B cell (primary cell): Measurements from ENCODE around the gene PTPRN2. TPM values are rescaled to one million over a fixed set of nuclear protein-coding genes. Genes with fewer than 3 reads are reported as not detected.

ENCODE experiments used
- ATAC-seq: fragments of 200-7000 bp; cut with Tn5 transposase; one replicate; pipeline ENCODE4 v1.10.0; 2021; ENCODE audit warnings: low read depth, mild to moderate bottlenecking, moderate number of reproducible peaks, moderate library complexity
- CTCF ChIA-PET: fragments of 350-600 bp; sonication (Branson Sonifier 250); formaldehyde crosslinking; loops from one replicate; lab custom pipeline; 2021; ENCODE audit warnings: antibody characterized with exemption, inconsistent platforms; lab: Charles Lee
- POLR2A ChIA-PET: fragments of 350-600 bp; sonication (Branson Sonifier 250); formaldehyde crosslinking; loops from one replicate; lab custom pipeline; 2021; ENCODE audit warnings: antibody characterized with exemption; lab: Charles Lee
- DNase-seq: peaks from one replicate; pipeline ENCODE4 v3.0.0; 2013
- H2AFZ ChIP-seq: 2 replicates; pipeline ENCODE4 v1.6.1; 2012; ENCODE audit warnings: mild to moderate bottlenecking, low read depth, low read length; ENCODE audit not compliant: insufficient read depth, poor library complexity, severe bottlenecking
- H3K27ac ChIP-seq, 2 donors: 1 replicate in 1 of 2; 2 replicates in 1 of 2; pipeline ENCODE4 v1.5.1; 2012 to 2013; ENCODE audit warnings: low read length in 2 of 2, mild to moderate bottlenecking in 2 of 2, moderate library complexity in 1 of 2
- H3K27me3 ChIP-seq, 4 experiments: fragments of 200-600 bp in 1 of 4; sonication (generic) in 1 of 4; replicated peaks in 1 of 4; 1 replicate in 2 of 4; 2 replicates in 2 of 4; pipeline versions ENCODE4 v1.6.1 to v1.7.0; 2013 to 2016; ENCODE audit warnings: low read length in 3 of 4, mild to moderate bottlenecking in 2 of 4, mixed read lengths in 1 of 4, moderate library complexity in 1 of 4; ENCODE audit not compliant: insufficient read depth in 4 of 4, control insufficient read depth in 3 of 4; ENCODE audit errors: control extremely low read depth in 1 of 4
- H3K36me3 ChIP-seq, 2 experiments: replicated peaks in 1 of 2; 1 replicate in 1 of 2; 2 replicates in 1 of 2; pipeline versions ENCODE4 v1.6.1 to v1.7.1; 2013; ENCODE audit warnings: low read length in 1 of 2; ENCODE audit not compliant: insufficient read depth in 2 of 2, control insufficient read depth in 1 of 2; ENCODE audit errors: control extremely low read depth in 1 of 2, extremely low read depth in 1 of 2
- H3K4me1 ChIP-seq, 2 donors: fragments of 200-600 bp in 1 of 2; sonication (generic) in 1 of 2; 1 replicate in 1 of 2; 2 replicates in 1 of 2; pipeline versions ENCODE4 v1.5.1 to v1.6.1; 2013 to 2017; ENCODE audit warnings: low read length in 2 of 2; ENCODE audit not compliant: control insufficient read depth in 2 of 2, insufficient read depth in 2 of 2
- H3K4me2 ChIP-seq: replicated peaks from 2 replicates; pipeline ENCODE3; 2012; ENCODE audit warnings: mild to moderate bottlenecking, low read depth, low read length; ENCODE audit not compliant: poor library complexity, severe bottlenecking
- H3K4me3 ChIP-seq, 5 experiments: fragments of 200-600 bp in 1 of 5; sonication (generic) in 1 of 5; 1 replicate in 3 of 5; 2 replicates in 2 of 5; pipeline versions ENCODE4 v1.5.1 to v1.7.0; 2011 to 2016; ENCODE audit warnings: low read length in 4 of 5, mild to moderate bottlenecking in 4 of 5, low read depth in 2 of 5, control low read depth in 1 of 5, moderate library complexity in 1 of 5; ENCODE audit not compliant: insufficient read depth in 1 of 5; ENCODE audit errors: control extremely low read depth in 1 of 5, extremely low read depth in 1 of 5
- H3K79me2 ChIP-seq: fragments of 200-600 bp; sonication (generic); one replicate; pipeline ENCODE4 v1.6.0; 2016; ENCODE audit warnings: low read length; ENCODE audit not compliant: control insufficient read depth, insufficient read depth
- H3K9ac ChIP-seq: fragments of 200-600 bp; sonication (generic); 2 replicates; pipeline ENCODE4 v1.6.1; 2017; ENCODE audit warnings: mild to moderate bottlenecking, low read length, moderate library complexity
- H3K9me3 ChIP-seq, 3 donors: one replicate each; pipeline versions ENCODE4 v1.6.1 to v1.7.1; 2013; ENCODE audit warnings: low read length in 2 of 3; ENCODE audit not compliant: control insufficient read depth in 2 of 3, insufficient read depth in 1 of 3; ENCODE audit errors: control extremely low read depth in 1 of 3
- H4K20me1 ChIP-seq: 2 replicates; pipeline ENCODE4 v1.6.0; 2012; ENCODE audit warnings: mild to moderate bottlenecking, low read length; ENCODE audit not compliant: insufficient read depth, control insufficient read depth, poor library complexity, severe bottlenecking
- H3K27ac Mint-ChIP-seq: one replicate; pipeline ENCODE4 v1.8.0; 2021; ENCODE audit warnings: mixed read lengths
- H3K27me3 Mint-ChIP-seq: one replicate; pipeline ENCODE4 v1.8.0; 2021; ENCODE audit warnings: mixed read lengths
- H3K4me1 Mint-ChIP-seq: one replicate; pipeline ENCODE4 v1.8.0; 2021; ENCODE audit warnings: mixed read lengths
- H3K4me3 Mint-ChIP-seq: one replicate; pipeline ENCODE4 v1.8.0; 2021; ENCODE audit warnings: mixed read lengths
- H3K9me3 Mint-ChIP-seq: one replicate; pipeline ENCODE4 v1.8.0; 2022; ENCODE audit warnings: mixed read lengths; ENCODE audit not compliant: insufficient read depth
- EZH2 ChIP-seq: IDR thresholded peaks from 2 replicates; pipeline ENCODE4 v1.6.1; 2012; ENCODE audit warnings: borderline replicate concordance, low read depth, mild to moderate bottlenecking, moderate library complexity, low read length; ENCODE audit not compliant: insufficient read depth, poor library complexity, severe bottlenecking
- WGBS: methylation state at CpG from one replicate; pipeline ENCODE4 v1.1.5; 2013; ENCODE audit warnings: missing lambda C conversion rate; ENCODE audit not compliant: insufficient coverage; 5-methylcytosine and 5-hydroxymethylcytosine counted together
- intact Hi-C: fragments of 100-400 bp; cut with micrococcal nuclease; formaldehyde crosslinking; loops from one replicate; pipeline ENCODE4 v1.10.0; 2022
- polyA plus RNA-seq: library from polyadenylated mRNA; depleted of rRNA; stranded (reverse); fragments of >200 nt; gene quantifications from 2 replicates; pipeline ENCODE4 v1.2.3, GENCODE V29; 2012
- total RNA-seq, 2 donors: library from RNA; stranded (reverse); fragments of 120-200 nt in 1 of 2; gene quantifications; 1 replicate in 1 of 2; 2 replicates in 1 of 2; pipeline versions ENCODE4 v1.2.3 to v1.2.4, GENCODE V29; 2013 to 2022
- TF ChIP-seq, protein P1 (sequence below): fragments of 200-600 bp; IDR thresholded peaks from one replicate; pipeline ENCODE4 v1.8.0; 2022; ENCODE audit warnings: antibody characterized with exemption, mild to moderate bottlenecking

The PTPRN2 gene
- total and polyA plus RNA-seq, 2 donors (not counting 1 experiment from before 2014, with no cell fraction given), result 2.0 to 5.0 TPM

DNA sequence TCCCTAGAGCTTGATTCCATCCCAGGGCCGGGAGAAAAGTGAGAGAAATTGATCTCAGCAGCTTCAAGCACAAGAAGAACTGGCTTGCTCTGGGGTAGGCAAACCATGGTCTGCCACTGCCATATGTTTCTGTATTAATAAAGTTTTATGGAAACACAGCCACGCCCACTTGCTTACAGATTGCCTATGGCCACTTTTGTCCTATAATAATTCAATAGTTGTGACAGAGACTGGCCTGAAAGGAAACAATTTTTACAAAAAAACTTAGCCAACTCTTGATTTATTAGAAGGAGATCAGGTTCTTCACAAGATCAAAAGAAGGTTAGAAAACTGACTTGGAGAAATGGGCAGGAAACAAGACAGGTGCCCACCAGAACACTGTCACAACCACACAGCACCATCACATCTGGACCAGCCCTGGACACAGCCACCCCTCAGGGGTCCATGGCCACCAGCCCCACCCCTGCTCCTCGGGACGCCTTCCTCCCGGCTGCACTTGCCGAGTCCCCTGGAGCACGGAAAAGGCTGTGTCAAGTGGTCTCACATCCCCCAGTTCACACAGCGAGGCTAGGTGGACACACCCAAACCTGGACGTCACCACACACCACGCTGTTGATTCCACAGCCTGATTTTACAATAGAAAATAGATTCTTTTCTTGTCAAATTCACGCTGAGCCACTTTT, 85.4 kb downstream of the PTPRN2 start:
- no peak for TF ChIP-seq EZH2
- TF ChIP-seq, protein P1, sequence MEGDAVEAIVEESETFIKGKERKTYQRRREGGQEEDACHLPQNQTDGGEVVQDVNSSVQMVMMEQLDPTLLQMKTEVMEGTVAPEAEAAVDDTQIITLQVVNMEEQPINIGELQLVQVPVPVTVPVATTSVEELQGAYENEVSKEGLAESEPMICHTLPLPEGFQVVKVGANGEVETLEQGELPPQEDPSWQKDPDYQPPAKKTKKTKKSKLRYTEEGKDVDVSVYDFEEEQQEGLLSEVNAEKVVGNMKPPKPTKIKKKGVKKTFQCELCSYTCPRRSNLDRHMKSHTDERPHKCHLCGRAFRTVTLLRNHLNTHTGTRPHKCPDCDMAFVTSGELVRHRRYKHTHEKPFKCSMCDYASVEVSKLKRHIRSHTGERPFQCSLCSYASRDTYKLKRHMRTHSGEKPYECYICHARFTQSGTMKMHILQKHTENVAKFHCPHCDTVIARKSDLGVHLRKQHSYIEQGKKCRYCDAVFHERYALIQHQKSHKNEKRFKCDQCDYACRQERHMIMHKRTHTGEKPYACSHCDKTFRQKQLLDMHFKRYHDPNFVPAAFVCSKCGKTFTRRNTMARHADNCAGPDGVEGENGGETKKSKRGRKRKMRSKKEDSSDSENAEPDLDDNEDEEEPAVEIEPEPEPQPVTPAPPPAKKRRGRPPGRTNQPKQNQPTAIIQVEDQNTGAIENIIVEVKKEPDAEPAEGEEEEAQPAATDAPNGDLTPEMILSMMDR, result no peak
- CTCF ChIA-PET, result no interaction called here
- H3K4me1 ChIP-seq, result no peaks in the 10 kb centered on the region
- no peak overlapping the region for H3K9ac ChIP-seq
- no peaks in the 10 kb centered on the region for H3K79me2 ChIP-seq
- H2AFZ ChIP-seq, result no peak overlapping the region
- H3K4me3 ChIP-seq, result no peak overlapping the region
- H3K27me3 ChIP-seq, result peaks cover 0 to 5% (median 0%) of the 10 kb centered on the region in 4 experiments
- no peak overlapping the region for H3K27ac Mint-ChIP-seq
- H3K4me2 ChIP-seq, result no peak overlapping the region
- H3K9me3 ChIP-seq, result peaks cover 0 to 20% (median 8%) of the 10 kb centered on the region in 3 donors
- no peaks in the 10 kb centered on the region for H4K20me1 ChIP-seq
- H3K4me1 Mint-ChIP-seq, result no peaks in the 10 kb centered on the region
- H3K36me3 ChIP-seq, result no peaks in the 10 kb centered on the region
- POLR2A ChIA-PET, result no interaction called here
- peaks cover 2% of the 10 kb centered on the region for H3K9me3 Mint-ChIP-seq
- H3K4me3 Mint-ChIP-seq, result no peak overlapping the region
- no peak overlapping the region for H3K27ac ChIP-seq
- H3K27me3 Mint-ChIP-seq, result peaks cover 11% of the 10 kb centered on the region
- WGBS, result 81% methylated on average over 9 of the region's 11 CpGs
- no peak for DNase-seq
- ATAC-seq, result no peak
- intact Hi-C loops, result no loop called here

DNA sequence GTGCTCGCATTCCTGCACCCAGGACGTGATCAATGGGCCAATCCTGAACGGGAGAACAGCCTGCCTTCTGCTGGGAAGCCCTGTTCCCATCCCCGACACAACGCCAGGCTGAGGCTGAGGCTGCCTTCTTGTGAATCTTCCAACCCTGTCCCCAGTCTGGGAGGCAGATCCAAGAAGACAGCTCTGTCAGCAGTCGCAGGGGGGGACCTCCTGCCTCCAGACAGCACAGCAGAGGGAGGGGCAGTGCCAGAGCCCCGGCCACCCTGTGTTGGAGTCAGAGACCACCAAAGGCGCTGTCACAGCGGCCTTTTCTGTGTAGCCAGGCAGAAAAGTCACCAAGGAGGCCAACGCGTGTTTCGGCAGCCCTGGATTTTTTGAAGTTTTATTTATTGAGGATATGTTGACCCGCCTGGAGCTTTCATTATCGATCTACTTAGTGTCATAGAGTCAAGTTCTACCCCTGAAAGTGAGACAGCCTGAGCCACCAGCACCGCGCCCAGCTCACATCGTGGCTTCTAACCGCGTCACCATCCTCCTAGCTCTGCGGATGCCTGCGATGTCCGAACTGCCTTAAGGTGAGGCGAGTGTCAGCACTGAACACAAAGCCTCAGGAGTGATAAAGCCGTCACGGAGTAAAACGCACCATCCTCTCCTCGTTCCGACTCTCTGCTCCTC, 86.1 kb downstream of the PTPRN2 start:
- no peak for TF ChIP-seq EZH2
- TF ChIP-seq, protein P1, result no peak
- WGBS, result 85% methylated on average over 25 of the region's 28 CpGs
- Histone ChIP-seq H4K20me1 (no peaks in the 10 kb centered on the region), H3K4me2 (no peak overlapping the region), H3K4me3 (no peak overlapping the region), H3K36me3 (no peaks in the 10 kb centered on the region), H3K9ac (no peak overlapping the region), H3K27ac (no peak overlapping the region), H3K27me3 (peaks cover 0 to 6% (median 0%) of the 10 kb centered on the region in 4 experiments), H3K4me1 (no peaks in the 10 kb centered on the region), H3K79me2 (no peaks in the 10 kb centered on the region), H3K9me3 (peaks cover 0 to 15% (median 8%) of the 10 kb centered on the region in 3 donors), H2AFZ (no peak overlapping the region)
- Mint-ChIP-seq H3K4me1 (no peaks in the 10 kb centered on the region), H3K9me3 (peaks cover 2% of the 10 kb centered on the region), H3K27ac (no peak overlapping the region), H3K4me3 (no peak overlapping the region), H3K27me3 (peaks cover 11% of the 10 kb centered on the region)
- DNase-seq, result no peak
- no peak for ATAC-seq
- intact Hi-C loops, result no loop called here
- POLR2A ChIA-PET, result no interaction called here
- CTCF ChIA-PET, result no interaction called here
